ENCODE results near the gene GABRD. TPM values are rescaled to one million over a fixed set of nuclear protein-coding genes. Genes with fewer than 3 reads are reported as not detected.

Gene GABRD
- total RNA-seq, 1 donor from 2014 or later: not detected

- H2AFZ ChIP-seq (ENCODE audit: low read depth, low read length): peak overlapping the region; percentile 69
- TF ChIP-seq, protein P1, sequence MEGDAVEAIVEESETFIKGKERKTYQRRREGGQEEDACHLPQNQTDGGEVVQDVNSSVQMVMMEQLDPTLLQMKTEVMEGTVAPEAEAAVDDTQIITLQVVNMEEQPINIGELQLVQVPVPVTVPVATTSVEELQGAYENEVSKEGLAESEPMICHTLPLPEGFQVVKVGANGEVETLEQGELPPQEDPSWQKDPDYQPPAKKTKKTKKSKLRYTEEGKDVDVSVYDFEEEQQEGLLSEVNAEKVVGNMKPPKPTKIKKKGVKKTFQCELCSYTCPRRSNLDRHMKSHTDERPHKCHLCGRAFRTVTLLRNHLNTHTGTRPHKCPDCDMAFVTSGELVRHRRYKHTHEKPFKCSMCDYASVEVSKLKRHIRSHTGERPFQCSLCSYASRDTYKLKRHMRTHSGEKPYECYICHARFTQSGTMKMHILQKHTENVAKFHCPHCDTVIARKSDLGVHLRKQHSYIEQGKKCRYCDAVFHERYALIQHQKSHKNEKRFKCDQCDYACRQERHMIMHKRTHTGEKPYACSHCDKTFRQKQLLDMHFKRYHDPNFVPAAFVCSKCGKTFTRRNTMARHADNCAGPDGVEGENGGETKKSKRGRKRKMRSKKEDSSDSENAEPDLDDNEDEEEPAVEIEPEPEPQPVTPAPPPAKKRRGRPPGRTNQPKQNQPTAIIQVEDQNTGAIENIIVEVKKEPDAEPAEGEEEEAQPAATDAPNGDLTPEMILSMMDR (IDR thresholded peaks at IDR 0.05; ENCODE audit: insufficient read depth, low read depth, low read length): peak; percentile 19
- TF ChIP-seq EZH2 (IDR thresholded peaks at IDR 0.05; ENCODE audit: insufficient read depth, low read length): no peak
- DNase-seq (ENCODE audit: low read depth): no peak
- no peaks in the 10 kb centered on the region for H3K9me3 ChIP-seq (ENCODE audit: insufficient read depth, low read depth, low read length)
- H3K27ac Mint-ChIP-seq (ENCODE audit: unreplicated experiment): no peak overlapping the region
- peak overlapping the region; percentile 72 for H3K4me2 ChIP-seq (ENCODE audit: low read length)
- no peak overlapping the region for H3K27ac ChIP-seq (ENCODE audit: low read depth, low read length)
- peaks cover 27% of the 10 kb centered on the region for H3K27me3 Mint-ChIP-seq (ENCODE audit: low read depth, unreplicated experiment)
- H3K4me3 Mint-ChIP-seq (ENCODE audit: unreplicated experiment): no peak overlapping the region
- H3K36me3 Mint-ChIP-seq (ENCODE audit: low read depth, unreplicated experiment): peaks cover 3% of the 10 kb centered on the region
- no peaks in the 10 kb centered on the region for H3K4me1 Mint-ChIP-seq (ENCODE audit: low read depth, unreplicated experiment)
- H3K4me1 ChIP-seq (ENCODE audit: insufficient read depth, low read length): no peaks in the 10 kb centered on the region
- no peaks in the 10 kb centered on the region for H3K79me2 ChIP-seq (ENCODE audit: insufficient read depth, low read length)
- no peaks in the 10 kb centered on the region for H3K36me3 ChIP-seq (ENCODE audit: insufficient read depth, low read length)
- peaks cover 22% of the 10 kb centered on the region for H3K27me3 ChIP-seq (ENCODE audit: insufficient read depth, low read length)
- no peak for FAIRE-seq
- H4K20me1 ChIP-seq (ENCODE audit: insufficient read depth, low read length): no peaks in the 10 kb centered on the region
- H3K9ac ChIP-seq (ENCODE audit: low read length): no peak overlapping the region
- H3K4me3 ChIP-seq (ENCODE audit: insufficient read depth, low read depth, low read length): no peak overlapping the region
- H3K9me3 Mint-ChIP-seq (ENCODE audit: unreplicated experiment): peaks cover 1% of the 10 kb centered on the region
These were observed 25.6 kb downstream of the GABRD start for GRCh38 chr1:2044510-2045319.

GRCh38 chr1:2045468-2046173 lies 26.5 kb downstream of the GABRD start:
- H3K27ac ChIP-seq (ENCODE audit: low read depth, low read length): no peak overlapping the region
- H3K36me3 ChIP-seq (ENCODE audit: insufficient read depth, low read length): no peaks in the 10 kb centered on the region
- Mint-ChIP-seq H3K36me3 (ENCODE audit: low read depth, unreplicated experiment) (peaks cover 3% of the 10 kb centered on the region), H3K27me3 (ENCODE audit: low read depth, unreplicated experiment) (peaks cover 26% of the 10 kb centered on the region), H3K4me1 (ENCODE audit: low read depth, unreplicated experiment) (no peaks in the 10 kb centered on the region), H3K4me3 (ENCODE audit: unreplicated experiment) (no peak overlapping the region), H3K9me3 (ENCODE audit: unreplicated experiment) (peaks cover 1% of the 10 kb centered on the region), H3K27ac (ENCODE audit: unreplicated experiment) (peak overlapping the region; percentile 63)
- peaks cover 24% of the 10 kb centered on the region for H3K27me3 ChIP-seq (ENCODE audit: insufficient read depth, low read length)
- DNase-seq (ENCODE audit: low read depth) (no peak), FAIRE-seq (no peak)
- no peaks in the 10 kb centered on the region for H3K79me2 ChIP-seq (ENCODE audit: insufficient read depth, low read length)
- H3K9me3 ChIP-seq (ENCODE audit: insufficient read depth, low read depth, low read length): no peaks in the 10 kb centered on the region
- TF ChIP-seq, protein P1 (IDR thresholded peaks at IDR 0.05; ENCODE audit: insufficient read depth, low read depth, low read length): no peak
- no peak for TF ChIP-seq EZH2 (IDR thresholded peaks at IDR 0.05; ENCODE audit: insufficient read depth, low read length)
- no peak overlapping the region for H2AFZ ChIP-seq (ENCODE audit: low read depth, low read length)
- H3K4me1 ChIP-seq (ENCODE audit: insufficient read depth, low read length): no peaks in the 10 kb centered on the region
- H4K20me1 ChIP-seq (ENCODE audit: insufficient read depth, low read length): no peaks in the 10 kb centered on the region
- no peak overlapping the region for H3K9ac ChIP-seq (ENCODE audit: low read length)
- H3K4me2 ChIP-seq (ENCODE audit: low read length): no peak overlapping the region
- no peak overlapping the region for H3K4me3 ChIP-seq (ENCODE audit: insufficient read depth, low read depth, low read length)
